ENCODE measurements around the gene ITSN2. TPM values are rescaled to one million over a fixed set of nuclear protein-coding genes. Genes with fewer than 3 reads are reported as not detected.

The ITSN2 gene
- total and polyA plus RNA-seq, 4 donors: 10.1 to 32.4 (median 21.6) TPM

DNA sequence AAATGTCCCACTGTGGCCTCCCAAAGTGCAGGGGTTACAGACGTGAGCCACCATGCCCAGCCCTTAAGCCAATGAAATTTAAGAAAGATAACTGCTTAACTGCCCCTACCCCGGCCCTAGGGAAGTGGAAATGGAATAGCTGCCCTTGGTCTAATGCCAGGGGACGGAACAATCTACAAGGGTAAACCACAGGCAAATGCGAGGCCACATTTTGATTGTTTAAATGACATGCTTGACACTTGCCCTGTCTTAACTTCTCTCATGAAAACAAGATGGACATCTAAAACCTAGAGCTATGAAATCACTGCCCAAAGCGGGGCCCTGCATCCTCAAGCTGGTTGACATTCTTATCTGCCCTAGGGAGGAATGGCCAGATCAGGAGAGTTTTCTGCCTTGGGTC, 5.5 kb upstream of the ITSN2 start:
- WGBS: 31% methylated on average over 5 of the region's 5 CpGs
- Histone ChIP-seq H3K9me3 (ENCODE audit: control insufficient read depth in 4 of 4, low read length in 3 of 4) (no peaks in the 10 kb centered on the region), H3K9ac (ENCODE audit: low read depth in 1 of 2, low read length in 2 of 2) (no peak overlapping the region), H3K27me3 (ENCODE audit: control insufficient read depth in 4 of 4, insufficient read depth in 4 of 4, low read length in 3 of 4) (no peaks in the 10 kb centered on the region), H3K4me3 (ENCODE audit: low read depth in 1 of 3, low read length in 3 of 3) (no peak overlapping the region), H3K27ac (ENCODE audit: low read depth in 1 of 2, low read length in 2 of 2) (no peak overlapping the region), H3K4me1 (ENCODE audit: control insufficient read depth in 4 of 4, insufficient read depth in 4 of 4, low read length in 3 of 4) (no peaks in the 10 kb centered on the region), H3K36me3 (ENCODE audit: control insufficient read depth in 4 of 4, insufficient read depth in 3 of 4, low read depth in 1 of 4, low read length in 3 of 4) (no peaks in the 10 kb centered on the region)
- DNase-seq (ENCODE audit: low spot score): no peak
- TF ChIP-seq TAF1 (conservative IDR thresholded peaks at IDR 0.05): no peak
- no peak for TF ChIP-seq RAD21 (IDR thresholded peaks at IDR 0.05)
- TF ChIP-seq JUND (IDR thresholded peaks at IDR 0.05): no peak
- no peak for TF ChIP-seq FOXA2 (IDR thresholded peaks at IDR 0.05)
- TF ChIP-seq, protein P1, sequence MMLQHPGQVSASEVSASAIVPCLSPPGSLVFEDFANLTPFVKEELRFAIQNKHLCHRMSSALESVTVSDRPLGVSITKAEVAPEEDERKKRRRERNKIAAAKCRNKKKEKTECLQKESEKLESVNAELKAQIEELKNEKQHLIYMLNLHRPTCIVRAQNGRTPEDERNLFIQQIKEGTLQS (IDR thresholded peaks at IDR 0.05): no peak
- no peak for TF ChIP-seq FOXA1 (IDR thresholded peaks at IDR 0.05)
- TF ChIP-seq EGR1 (IDR thresholded peaks at IDR 0.05; ENCODE audit: low read depth in 2 of 2): no peak

DNA sequence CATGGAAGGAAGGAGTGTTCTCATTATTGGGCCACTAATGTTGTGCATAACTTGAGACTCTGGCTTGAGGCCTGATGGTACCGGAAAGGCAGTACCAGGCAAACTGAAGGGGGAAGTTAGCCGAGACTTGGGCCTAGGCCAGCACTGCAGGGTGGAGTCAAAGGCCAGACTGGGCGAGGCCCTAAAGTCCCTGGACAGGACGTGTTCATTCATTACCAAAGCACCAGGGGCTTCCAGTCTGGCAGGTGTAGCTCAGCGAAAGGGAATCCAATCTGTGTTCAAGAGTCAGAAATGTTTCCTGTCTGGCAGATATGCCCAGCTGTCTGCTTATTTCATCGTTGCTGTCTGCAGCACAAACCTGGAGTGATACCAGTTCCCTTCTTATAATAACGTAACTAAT, 4.7 kb upstream of the ITSN2 start:
- Histone ChIP-seq H3K27ac (ENCODE audit: low read depth in 1 of 2, low read length in 2 of 2) (no peak overlapping the region), H3K27me3 (ENCODE audit: control insufficient read depth in 4 of 4, insufficient read depth in 4 of 4, low read length in 3 of 4) (no peaks in the 10 kb centered on the region), H3K36me3 (ENCODE audit: control insufficient read depth in 4 of 4, insufficient read depth in 3 of 4, low read depth in 1 of 4, low read length in 3 of 4) (no peaks in the 10 kb centered on the region), H3K4me1 (ENCODE audit: control insufficient read depth in 4 of 4, insufficient read depth in 4 of 4, low read length in 3 of 4) (no peaks in the 10 kb centered on the region), H3K9me3 (ENCODE audit: control insufficient read depth in 4 of 4, low read length in 3 of 4) (no peaks in the 10 kb centered on the region), H3K9ac (ENCODE audit: low read depth in 1 of 2, low read length in 2 of 2) (no peak overlapping the region), H3K4me3 (ENCODE audit: low read depth in 1 of 3, low read length in 3 of 3) (no peak overlapping the region)
- peak; percentile 72 for TF ChIP-seq NR2F2 (IDR thresholded peaks at IDR 0.05)
- TF ChIP-seq, protein P2, sequence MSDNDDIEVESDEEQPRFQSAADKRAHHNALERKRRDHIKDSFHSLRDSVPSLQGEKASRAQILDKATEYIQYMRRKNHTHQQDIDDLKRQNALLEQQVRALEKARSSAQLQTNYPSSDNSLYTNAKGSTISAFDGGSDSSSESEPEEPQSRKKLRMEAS (IDR thresholded peaks at IDR 0.05): no peak
- WGBS: 54% methylated on average over 7 of the region's 7 CpGs
- peak; percentile 50 for DNase-seq (ENCODE audit: low spot score)

DNA sequence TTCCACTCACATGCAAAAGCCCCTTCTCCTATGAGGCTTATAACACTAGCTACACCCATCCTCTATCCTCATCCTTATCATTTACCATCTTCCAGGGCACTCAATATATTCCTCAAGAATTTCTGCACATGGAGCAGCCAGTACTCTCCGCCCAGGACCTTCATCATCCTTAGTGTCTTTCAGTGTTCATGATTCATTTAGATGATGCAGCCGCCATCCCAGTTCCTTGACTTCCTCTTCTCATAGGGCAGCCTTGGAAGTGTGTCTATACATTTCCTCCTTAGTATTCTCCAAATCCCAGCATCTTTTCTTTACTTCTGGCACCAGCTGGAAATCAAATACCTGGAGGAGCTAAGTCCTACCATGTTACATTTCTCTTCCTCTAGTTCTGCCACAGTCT, 3.0 kb upstream of the ITSN2 start:
- DNase-seq (ENCODE audit: low spot score): no peak
- Histone ChIP-seq H3K4me1 (ENCODE audit: control insufficient read depth in 4 of 4, insufficient read depth in 4 of 4, low read length in 3 of 4) (peaks cover 0 to 6% (median 1%) of the 10 kb centered on the region in 4 donors), H3K27ac (ENCODE audit: low read depth in 1 of 2, low read length in 2 of 2) (no peak overlapping the region), H3K4me3 (ENCODE audit: low read depth in 1 of 3, low read length in 3 of 3) (no peak overlapping the region), H3K36me3 (ENCODE audit: control insufficient read depth in 4 of 4, insufficient read depth in 3 of 4, low read depth in 1 of 4, low read length in 3 of 4) (no peaks in the 10 kb centered on the region), H3K9ac (ENCODE audit: low read depth in 1 of 2, low read length in 2 of 2) (no peak overlapping the region), H3K27me3 (ENCODE audit: control insufficient read depth in 4 of 4, insufficient read depth in 4 of 4, low read length in 3 of 4) (no peaks in the 10 kb centered on the region), H3K9me3 (ENCODE audit: control insufficient read depth in 4 of 4, low read length in 3 of 4) (no peaks in the 10 kb centered on the region)
- no peak for TF ChIP-seq TAF1 (conservative IDR thresholded peaks at IDR 0.05)
- TF ChIP-seq, protein P2 (IDR thresholded peaks at IDR 0.05): no peak
- TF ChIP-seq RAD21 (IDR thresholded peaks at IDR 0.05): no peak
- TF ChIP-seq HNF4G (IDR thresholded peaks at IDR 0.05): no peak
- TF ChIP-seq NR2F2 (IDR thresholded peaks at IDR 0.05): no peak
- no peak for TF ChIP-seq RXRA (IDR thresholded peaks at IDR 0.05)
- TF ChIP-seq FOXA1 (IDR thresholded peaks at IDR 0.05): no peak
- TF ChIP-seq, protein P3, sequence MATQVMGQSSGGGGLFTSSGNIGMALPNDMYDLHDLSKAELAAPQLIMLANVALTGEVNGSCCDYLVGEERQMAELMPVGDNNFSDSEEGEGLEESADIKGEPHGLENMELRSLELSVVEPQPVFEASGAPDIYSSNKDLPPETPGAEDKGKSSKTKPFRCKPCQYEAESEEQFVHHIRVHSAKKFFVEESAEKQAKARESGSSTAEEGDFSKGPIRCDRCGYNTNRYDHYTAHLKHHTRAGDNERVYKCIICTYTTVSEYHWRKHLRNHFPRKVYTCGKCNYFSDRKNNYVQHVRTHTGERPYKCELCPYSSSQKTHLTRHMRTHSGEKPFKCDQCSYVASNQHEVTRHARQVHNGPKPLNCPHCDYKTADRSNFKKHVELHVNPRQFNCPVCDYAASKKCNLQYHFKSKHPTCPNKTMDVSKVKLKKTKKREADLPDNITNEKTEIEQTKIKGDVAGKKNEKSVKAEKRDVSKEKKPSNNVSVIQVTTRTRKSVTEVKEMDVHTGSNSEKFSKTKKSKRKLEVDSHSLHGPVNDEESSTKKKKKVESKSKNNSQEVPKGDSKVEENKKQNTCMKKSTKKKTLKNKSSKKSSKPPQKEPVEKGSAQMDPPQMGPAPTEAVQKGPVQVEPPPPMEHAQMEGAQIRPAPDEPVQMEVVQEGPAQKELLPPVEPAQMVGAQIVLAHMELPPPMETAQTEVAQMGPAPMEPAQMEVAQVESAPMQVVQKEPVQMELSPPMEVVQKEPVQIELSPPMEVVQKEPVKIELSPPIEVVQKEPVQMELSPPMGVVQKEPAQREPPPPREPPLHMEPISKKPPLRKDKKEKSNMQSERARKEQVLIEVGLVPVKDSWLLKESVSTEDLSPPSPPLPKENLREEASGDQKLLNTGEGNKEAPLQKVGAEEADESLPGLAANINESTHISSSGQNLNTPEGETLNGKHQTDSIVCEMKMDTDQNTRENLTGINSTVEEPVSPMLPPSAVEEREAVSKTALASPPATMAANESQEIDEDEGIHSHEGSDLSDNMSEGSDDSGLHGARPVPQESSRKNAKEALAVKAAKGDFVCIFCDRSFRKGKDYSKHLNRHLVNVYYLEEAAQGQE (IDR thresholded peaks at IDR 0.05): no peak
- no peak for TF ChIP-seq EGR1 (IDR thresholded peaks at IDR 0.05; ENCODE audit: low read depth in 2 of 2)
- TF ChIP-seq, protein P1 (IDR thresholded peaks at IDR 0.05): no peak
- WGBS: 93% methylated on average over 2 of the region's 2 CpGs
